ENCODE results near the gene NAGLU. TPM values are rescaled to one million over a fixed set of nuclear protein-coding genes. Genes with fewer than 3 reads are reported as not detected.
A peak's percentile ranks its signal among the peaks of the same experiment; 100 is the strongest.

NAGLU gene
- total and polyA plus RNA-seq, 2 of the 13 experiments (the other 11 are each of a cell fraction or from before 2014, with no cell fraction given), result 28.2 to 40.1 TPM

DNA sequence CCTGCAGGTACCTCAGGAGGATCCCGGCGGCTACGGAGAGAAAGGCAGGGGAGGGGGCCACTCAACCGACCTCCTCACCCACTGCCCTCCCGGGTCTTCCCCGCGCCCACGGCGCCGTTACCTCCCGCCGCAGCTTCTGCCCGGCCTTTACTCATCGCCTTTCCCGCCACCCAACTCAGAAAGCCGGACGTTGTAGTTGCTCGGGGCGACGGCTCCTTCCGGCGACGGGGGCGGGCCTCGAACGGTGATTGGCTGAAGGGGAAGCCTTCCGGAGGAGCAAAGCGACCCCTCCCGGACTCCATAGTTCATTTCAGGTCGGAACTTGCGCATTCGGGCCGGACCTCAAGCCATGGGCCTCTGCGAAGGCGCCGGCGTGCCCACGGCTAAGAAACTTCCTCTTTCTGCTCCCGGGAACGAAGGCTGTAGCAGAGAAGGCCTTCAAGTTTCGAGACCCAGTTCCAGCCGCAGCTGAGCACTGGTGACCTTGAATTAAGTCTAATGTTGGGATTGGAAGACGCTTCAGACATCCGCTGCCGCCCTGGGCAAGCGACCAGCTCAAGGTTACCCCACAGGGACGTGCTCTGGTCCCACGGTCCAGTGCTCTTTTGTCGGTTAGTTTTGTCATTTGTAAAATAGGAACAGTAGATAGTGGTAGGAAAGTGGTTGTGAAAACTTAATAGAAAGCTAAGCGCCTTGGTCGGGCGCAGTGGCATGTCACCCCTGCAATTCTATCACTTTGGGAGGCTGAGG is 41.7 kb downstream of the NAGLU start, which contains the start of gene PSMC3IP (continued):
- TF ChIP-seq, protein P1, sequence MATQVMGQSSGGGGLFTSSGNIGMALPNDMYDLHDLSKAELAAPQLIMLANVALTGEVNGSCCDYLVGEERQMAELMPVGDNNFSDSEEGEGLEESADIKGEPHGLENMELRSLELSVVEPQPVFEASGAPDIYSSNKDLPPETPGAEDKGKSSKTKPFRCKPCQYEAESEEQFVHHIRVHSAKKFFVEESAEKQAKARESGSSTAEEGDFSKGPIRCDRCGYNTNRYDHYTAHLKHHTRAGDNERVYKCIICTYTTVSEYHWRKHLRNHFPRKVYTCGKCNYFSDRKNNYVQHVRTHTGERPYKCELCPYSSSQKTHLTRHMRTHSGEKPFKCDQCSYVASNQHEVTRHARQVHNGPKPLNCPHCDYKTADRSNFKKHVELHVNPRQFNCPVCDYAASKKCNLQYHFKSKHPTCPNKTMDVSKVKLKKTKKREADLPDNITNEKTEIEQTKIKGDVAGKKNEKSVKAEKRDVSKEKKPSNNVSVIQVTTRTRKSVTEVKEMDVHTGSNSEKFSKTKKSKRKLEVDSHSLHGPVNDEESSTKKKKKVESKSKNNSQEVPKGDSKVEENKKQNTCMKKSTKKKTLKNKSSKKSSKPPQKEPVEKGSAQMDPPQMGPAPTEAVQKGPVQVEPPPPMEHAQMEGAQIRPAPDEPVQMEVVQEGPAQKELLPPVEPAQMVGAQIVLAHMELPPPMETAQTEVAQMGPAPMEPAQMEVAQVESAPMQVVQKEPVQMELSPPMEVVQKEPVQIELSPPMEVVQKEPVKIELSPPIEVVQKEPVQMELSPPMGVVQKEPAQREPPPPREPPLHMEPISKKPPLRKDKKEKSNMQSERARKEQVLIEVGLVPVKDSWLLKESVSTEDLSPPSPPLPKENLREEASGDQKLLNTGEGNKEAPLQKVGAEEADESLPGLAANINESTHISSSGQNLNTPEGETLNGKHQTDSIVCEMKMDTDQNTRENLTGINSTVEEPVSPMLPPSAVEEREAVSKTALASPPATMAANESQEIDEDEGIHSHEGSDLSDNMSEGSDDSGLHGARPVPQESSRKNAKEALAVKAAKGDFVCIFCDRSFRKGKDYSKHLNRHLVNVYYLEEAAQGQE (IDR thresholded peaks at IDR 0.05; ENCODE audit: borderline replicate concordance in 1 of 2, low read depth in 1 of 2, low read length in 2 of 2), result peak in 1 of 2 experiments; percentile 37; a peak in 1 of 4 replicates
- TF ChIP-seq, protein P2, sequence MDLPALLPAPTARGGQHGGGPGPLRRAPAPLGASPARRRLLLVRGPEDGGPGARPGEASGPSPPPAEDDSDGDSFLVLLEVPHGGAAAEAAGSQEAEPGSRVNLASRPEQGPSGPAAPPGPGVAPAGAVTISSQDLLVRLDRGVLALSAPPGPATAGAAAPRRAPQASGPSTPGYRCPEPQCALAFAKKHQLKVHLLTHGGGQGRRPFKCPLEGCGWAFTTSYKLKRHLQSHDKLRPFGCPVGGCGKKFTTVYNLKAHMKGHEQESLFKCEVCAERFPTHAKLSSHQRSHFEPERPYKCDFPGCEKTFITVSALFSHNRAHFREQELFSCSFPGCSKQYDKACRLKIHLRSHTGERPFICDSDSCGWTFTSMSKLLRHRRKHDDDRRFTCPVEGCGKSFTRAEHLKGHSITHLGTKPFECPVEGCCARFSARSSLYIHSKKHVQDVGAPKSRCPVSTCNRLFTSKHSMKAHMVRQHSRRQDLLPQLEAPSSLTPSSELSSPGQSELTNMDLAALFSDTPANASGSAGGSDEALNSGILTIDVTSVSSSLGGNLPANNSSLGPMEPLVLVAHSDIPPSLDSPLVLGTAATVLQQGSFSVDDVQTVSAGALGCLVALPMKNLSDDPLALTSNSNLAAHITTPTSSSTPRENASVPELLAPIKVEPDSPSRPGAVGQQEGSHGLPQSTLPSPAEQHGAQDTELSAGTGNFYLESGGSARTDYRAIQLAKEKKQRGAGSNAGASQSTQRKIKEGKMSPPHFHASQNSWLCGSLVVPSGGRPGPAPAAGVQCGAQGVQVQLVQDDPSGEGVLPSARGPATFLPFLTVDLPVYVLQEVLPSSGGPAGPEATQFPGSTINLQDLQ (CRISPR knock-in tag; IDR thresholded peaks at IDR 0.05), result peak; percentile 85; the same call in 1 of the 2 replicates
- TF ChIP-seq, protein P3, sequence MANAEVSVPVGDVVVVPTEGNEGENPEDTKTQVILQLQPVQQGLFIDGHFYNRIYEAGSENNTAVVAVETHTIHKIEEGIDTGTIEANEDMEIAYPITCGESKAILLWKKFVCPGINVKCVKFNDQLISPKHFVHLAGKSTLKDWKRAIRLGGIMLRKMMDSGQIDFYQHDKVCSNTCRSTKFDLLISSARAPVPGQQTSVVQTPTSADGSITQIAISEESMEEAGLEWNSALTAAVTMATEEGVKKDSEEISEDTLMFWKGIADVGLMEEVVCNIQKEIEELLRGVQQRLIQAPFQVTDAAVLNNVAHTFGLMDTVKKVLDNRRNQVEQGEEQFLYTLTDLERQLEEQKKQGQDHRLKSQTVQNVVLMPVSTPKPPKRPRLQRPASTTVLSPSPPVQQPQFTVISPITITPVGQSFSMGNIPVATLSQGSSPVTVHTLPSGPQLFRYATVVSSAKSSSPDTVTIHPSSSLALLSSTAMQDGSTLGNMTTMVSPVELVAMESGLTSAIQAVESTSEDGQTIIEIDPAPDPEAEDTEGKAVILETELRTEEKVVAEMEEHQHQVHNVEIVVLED (CRISPR knock-in tag; IDR thresholded peaks at IDR 0.05; ENCODE audit: borderline replicate concordance), result peak; percentile 79
- TF ChIP-seq TEAD2 (CRISPR knock-in tag; IDR thresholded peaks at IDR 0.05) (no peak), SIN3B (IDR thresholded peaks at IDR 0.05; ENCODE audit: low read length) (peak; percentile 98), NFE2L1 (CRISPR knock-in tag; IDR thresholded peaks at IDR 0.05; ENCODE audit: borderline replicate concordance) (0 out of 2 replicates have a peak, but pooled peaks have one; percentile 8), MEIS2 (CRISPR knock-in tag; IDR thresholded peaks at IDR 0.05) (peak; percentile 49; the same call in 1 of the 2 replicates), ZNF644 (CRISPR knock-in tag; IDR thresholded peaks at IDR 0.05; ENCODE audit: low read depth) (no peak), ZNF570 (CRISPR knock-in tag; IDR thresholded peaks at IDR 0.05; ENCODE audit: borderline replicate concordance) (peak; percentile 26; the same call in 1 of the 2 replicates), ZNF33A (CRISPR knock-in tag; IDR thresholded peaks at IDR 0.05; ENCODE audit: borderline replicate concordance) (peak; percentile 39; the same call in 1 of the 2 replicates), CEBPG (CRISPR knock-in tag; IDR thresholded peaks at IDR 0.05) (peak; percentile 42)
- TF ChIP-seq, protein P4, sequence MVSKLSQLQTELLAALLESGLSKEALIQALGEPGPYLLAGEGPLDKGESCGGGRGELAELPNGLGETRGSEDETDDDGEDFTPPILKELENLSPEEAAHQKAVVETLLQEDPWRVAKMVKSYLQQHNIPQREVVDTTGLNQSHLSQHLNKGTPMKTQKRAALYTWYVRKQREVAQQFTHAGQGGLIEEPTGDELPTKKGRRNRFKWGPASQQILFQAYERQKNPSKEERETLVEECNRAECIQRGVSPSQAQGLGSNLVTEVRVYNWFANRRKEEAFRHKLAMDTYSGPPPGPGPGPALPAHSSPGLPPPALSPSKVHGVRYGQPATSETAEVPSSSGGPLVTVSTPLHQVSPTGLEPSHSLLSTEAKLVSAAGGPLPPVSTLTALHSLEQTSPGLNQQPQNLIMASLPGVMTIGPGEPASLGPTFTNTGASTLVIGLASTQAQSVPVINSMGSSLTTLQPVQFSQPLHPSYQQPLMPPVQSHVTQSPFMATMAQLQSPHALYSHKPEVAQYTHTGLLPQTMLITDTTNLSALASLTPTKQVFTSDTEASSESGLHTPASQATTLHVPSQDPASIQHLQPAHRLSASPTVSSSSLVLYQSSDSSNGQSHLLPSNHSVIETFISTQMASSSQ (IDR thresholded peaks at IDR 0.05; ENCODE audit: low read depth), result no peak; the same call in 1 of the 2 replicates
- TF ChIP-seq, protein P4 (CRISPR knock-in tag; IDR thresholded peaks at IDR 0.05; ENCODE audit: borderline replicate concordance), result peak; percentile 55; the same call in 1 of the 2 replicates
- TF ChIP-seq, protein P5, sequence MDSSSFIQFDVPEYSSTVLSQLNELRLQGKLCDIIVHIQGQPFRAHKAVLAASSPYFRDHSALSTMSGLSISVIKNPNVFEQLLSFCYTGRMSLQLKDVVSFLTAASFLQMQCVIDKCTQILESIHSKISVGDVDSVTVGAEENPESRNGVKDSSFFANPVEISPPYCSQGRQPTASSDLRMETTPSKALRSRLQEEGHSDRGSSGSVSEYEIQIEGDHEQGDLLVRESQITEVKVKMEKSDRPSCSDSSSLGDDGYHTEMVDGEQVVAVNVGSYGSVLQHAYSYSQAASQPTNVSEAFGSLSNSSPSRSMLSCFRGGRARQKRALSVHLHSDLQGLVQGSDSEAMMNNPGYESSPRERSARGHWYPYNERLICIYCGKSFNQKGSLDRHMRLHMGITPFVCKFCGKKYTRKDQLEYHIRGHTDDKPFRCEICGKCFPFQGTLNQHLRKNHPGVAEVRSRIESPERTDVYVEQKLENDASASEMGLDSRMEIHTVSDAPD (CRISPR knock-in tag; IDR thresholded peaks at IDR 0.05), result no peak; the same call in 1 of the 2 replicates

Measured in HepG2 (cell line).